Gastroesophageal sphincter (tissue), 4 donors: Measurements from ENCODE around the gene ATP6V0D1. TPM values are rescaled to one million over a fixed set of nuclear protein-coding genes. Genes with fewer than 3 reads are reported as not detected.
A peak's percentile ranks its signal among the peaks of the same experiment; 100 is the strongest.

ENCODE experiments used
- ATAC-seq: fragments of 150-250 bp; one replicate; pipeline ENCODE4 v1.9.1; 2016; ENCODE audit warnings: mild to moderate bottlenecking, moderate library complexity
- H3K27ac ChIP-seq, 4 donors: fragments of 200-600 bp; sonication (generic) in 3 of 4; 1 replicate in 3 of 4; 2 replicates in 1 of 4; pipeline ENCODE4 v1.5.1; 2016 to 2019
- H3K27me3 ChIP-seq: fragments of 200-600 bp; sonication (generic); one replicate; pipeline ENCODE4 v1.5.1; 2019
- H3K36me3 ChIP-seq, 2 donors: fragments of 200-600 bp; sonication (generic); one replicate each; pipeline ENCODE4 v1.5.1; 2019; ENCODE audit warnings: control low read depth in 1 of 2
- H3K4me1 ChIP-seq, 3 donors: fragments of 200-600 bp; sonication (generic); 1 replicate in 2 of 3; 2 replicates in 1 of 3; pipeline ENCODE4 v1.5.1; 2016 to 2019; ENCODE audit warnings: control low read depth in 2 of 3
- H3K4me3 ChIP-seq, 2 donors: fragments of 200-600 bp; sonication (generic); one replicate each; pipeline ENCODE4 v1.5.1; 2019; ENCODE audit warnings: mild to moderate bottlenecking in 1 of 2, moderate library complexity in 1 of 2
- H3K9me3 ChIP-seq, 3 donors: fragments of 200-600 bp; sonication (generic); one replicate each; pipeline ENCODE4 v1.5.1; 2017 to 2019; ENCODE audit warnings: control low read depth in 2 of 3
- CTCF ChIP-seq, 4 experiments: fragments of 200-600 bp in 2 of 4; fragments of 450-650 bp in 2 of 4; sonication (generic) in 1 of 4; IDR thresholded peaks; one replicate each; pipeline ENCODE4 v1.5.1; 2017 to 2019; ENCODE audit warnings: antibody characterized with exemption in 4 of 4, mild to moderate bottlenecking in 2 of 4, moderate library complexity in 2 of 4
- EP300 ChIP-seq: sonication (generic); formaldehyde crosslinking; IDR thresholded peaks from one replicate; pipeline ENCODE4 v1.6.1; 2017; ENCODE audit warnings: antibody characterized with exemption, mild to moderate bottlenecking
- POLR2A ChIP-seq, 2 donors: fragments of 450-650 bp; IDR thresholded peaks; one replicate each; pipeline ENCODE4 v1.6.1; 2017; ENCODE audit warnings: antibody characterized with exemption in 2 of 2, mild to moderate bottlenecking in 2 of 2, moderate library complexity in 1 of 2
- POLR2AphosphoS5 ChIP-seq: sonication (generic); formaldehyde crosslinking; IDR thresholded peaks from one replicate; pipeline ENCODE4 v1.6.1; 2017; ENCODE audit warnings: antibody characterized with exemption
- WGBS, 2 donors: methylation state at CpG; one replicate each; pipeline ENCODE4 v1.1.5; 2018; ENCODE audit warnings: low coverage in 1 of 2; 5-methylcytosine and 5-hydroxymethylcytosine counted together
- total RNA-seq, 4 donors: library from RNA; depleted of rRNA; stranded (reverse); fragments of >200 nt; gene quantifications; one replicate each; pipeline ENCODE4 v1.1.0, GENCODE V29; 2016

ATP6V0D1 gene
- total RNA-seq, 4 donors from 2014 or later, result 94.2 to 145 (median 110) TPM

GRCh38 chr16:67407176-67407787, 73.7 kb downstream of the ATP6V0D1 start:
- 71 to 92% methylated on average over 1 to 2 of the region's 7 CpGs for WGBS, 2 donors
- peak overlapping the region in 3 of 4 donors; percentile 64 to 76 (median 68) for H3K27ac ChIP-seq
- TF ChIP-seq EP300, result no peak
- H3K27me3 ChIP-seq, result no peaks in the 10 kb centered on the region
- H3K4me1 ChIP-seq, result peaks cover 0 to 17% (median 11%) of the 10 kb centered on the region in 3 donors
- no peak for ATAC-seq
- no peak overlapping the region for H3K4me3 ChIP-seq
- H3K9me3 ChIP-seq, result no peaks in the 10 kb centered on the region
- peaks cover 0 to 18% of the 10 kb centered on the region in 2 donors for H3K36me3 ChIP-seq

GRCh38 chr16:67406111-67406971, 74.6 kb downstream of the ATP6V0D1 start:
- peaks cover 0 to 18% of the 10 kb centered on the region in 2 donors for H3K36me3 ChIP-seq
- H3K27me3 ChIP-seq, result no peaks in the 10 kb centered on the region
- no peaks in the 10 kb centered on the region for H3K9me3 ChIP-seq
- 72 to 100% methylated on average over 1 to 13 of the region's 18 CpGs for WGBS, 2 donors
- H3K4me3 ChIP-seq, result no peak overlapping the region
- peak overlapping the region in 3 of 4 donors; percentile 64 to 76 (median 68) for H3K27ac ChIP-seq
- H3K4me1 ChIP-seq, result peaks cover 0 to 17% (median 11%) of the 10 kb centered on the region in 3 donors
- ATAC-seq, result peak; percentile 72
- TF ChIP-seq CTCF (IDR thresholded peaks at IDR 0.05), result no peak
- no peak for TF ChIP-seq EP300
- TF ChIP-seq POLR2AphosphoS5, result no peak
- no peak for TF ChIP-seq POLR2A (IDR thresholded peaks at IDR 0.05)

GRCh38 chr16:67405336-67405735, 75.6 kb downstream of the ATP6V0D1 start:
- WGBS, 2 donors, result 84% methylated on average over 7 of the region's 8 CpGs; no CpG with 5 or more reads in 1 of the 2 donors
- Histone ChIP-seq H3K4me1 (peaks cover 0 to 17% (median 11%) of the 10 kb centered on the region in 3 donors), H3K27ac (peak overlapping the region in 2 of 4 donors; percentile 3 to 64), H3K36me3 (peaks cover 0 to 18% of the 10 kb centered on the region in 2 donors), H3K9me3 (no peaks in the 10 kb centered on the region), H3K27me3 (no peaks in the 10 kb centered on the region), H3K4me3 (no peak overlapping the region)
- no peak for ATAC-seq
- TF ChIP-seq POLR2AphosphoS5 (no peak), CTCF (IDR thresholded peaks at IDR 0.05) (no peak), POLR2A (IDR thresholded peaks at IDR 0.05) (no peak), EP300 (no peak)

GRCh38 chr16:67404740-67405226, 76.2 kb downstream of the ATP6V0D1 start:
- TF ChIP-seq POLR2A (IDR thresholded peaks at IDR 0.05) (no peak), CTCF (IDR thresholded peaks at IDR 0.05) (no peak), EP300 (no peak), POLR2AphosphoS5 (no peak)
- H3K4me3 ChIP-seq, result no peak overlapping the region
- H3K9me3 ChIP-seq, result no peaks in the 10 kb centered on the region
- H3K27me3 ChIP-seq, result no peaks in the 10 kb centered on the region
- peaks cover 0 to 18% of the 10 kb centered on the region in 2 donors for H3K36me3 ChIP-seq
- no peak for ATAC-seq
- no peak overlapping the region for H3K27ac ChIP-seq
- peaks cover 0 to 19% (median 11%) of the 10 kb centered on the region in 3 donors for H3K4me1 ChIP-seq
- 94 to 100% methylated on average over 1 to 3 of the region's 5 CpGs for WGBS, 2 donors

- no peak for ATAC-seq
- Histone ChIP-seq H3K4me1 (peaks cover 0 to 26% (median 18%) of the 10 kb centered on the region in 3 donors), H3K36me3 (peaks cover 0 to 14% of the 10 kb centered on the region in 2 donors), H3K27me3 (no peaks in the 10 kb centered on the region), H3K9me3 (no peaks in the 10 kb centered on the region), H3K27ac (no peak overlapping the region), H3K4me3 (no peak overlapping the region)
- TF ChIP-seq POLR2AphosphoS5 (no peak), CTCF (IDR thresholded peaks at IDR 0.05) (no peak), POLR2A (IDR thresholded peaks at IDR 0.05) (no peak), EP300 (no peak)
- 87% methylated on average over 3 of the region's 12 CpGs; no CpG with 5 or more reads in 1 of the 2 donors for WGBS, 2 donors
Observed at GRCh38 chr16:67403976-67404555, 76.9 kb downstream of the ATP6V0D1 start.
